K562 (cell line): ENCODE measurements around the gene CUL2. TPM values are rescaled to one million over a fixed set of nuclear protein-coding genes. Genes with fewer than 3 reads are reported as not detected.

Experiments
- ATAC-seq: fragments of 200-7000 bp; cut with Tn5 transposase; 3 replicates; pipeline ENCODE4 v1.9.1; 2020; ENCODE audit warnings: moderate library complexity
- BruUV-seq: library from RNA; stranded (reverse); fragments of 400-500 nt; replicated peaks from 2 replicates; lab custom pipeline; 2021; lab: Mats Ljungman, UMichigan
- CTCF ChIA-PET: fragments of 300-600 bp; formaldehyde crosslinking; extraction: SDS; loops from one replicate; lab custom pipeline; 2021; ENCODE audit warnings: low intra/inter-chr PET ratio; lab: Yijun Ruan, JAX
- POLR2A ChIA-PET: fragments of 300-600, 350-650 bp; sonication (Branson Sonifier 250); formaldehyde crosslinking; extraction: SDS; loops from one replicate; lab custom pipeline; 2021; ENCODE audit warnings: antibody characterized with exemption, inconsistent platforms; lab: Yijun Ruan, JAX
- DNase-seq, 4 experiments: peaks; one replicate each; pipeline versions ENCODE4 v3.0.0 to v3.0.0-alpha.2; 2011 to 2018; ENCODE audit warnings: low spot score in 3 of 4, mixed read lengths in 3 of 4; ENCODE audit errors: extremely low read depth in 1 of 4
- FAIRE-seq: peaks from 2 replicates; lab custom pipeline; 2011; peaks lifted over from hg19 to GRCh38; lab: Jason Lieb, UNC
- H2AFZ ChIP-seq: 2 replicates; pipeline ENCODE4 v1.6.0; 2011; ENCODE audit warnings: low read depth, low read length, control low read depth, inconsistent platforms
- H3K27ac ChIP-seq: fragments of 200-600 bp; 3 replicates; pipeline ENCODE4 v1.8.0; 2011; ENCODE audit warnings: low read depth, mild to moderate bottlenecking, control low read depth, inconsistent platforms, low read length, moderate library complexity, mixed read lengths; ENCODE audit errors: extremely low read depth
- H3K27me3 ChIP-seq, 2 experiments: fragments of 300-600 bp in 1 of 2; 2 replicates in 1 of 2; 3 replicates in 1 of 2; pipeline versions ENCODE4 v1.6.0 to v1.8.0; 2011; ENCODE audit warnings: inconsistent platforms in 2 of 2, low read length in 2 of 2, mild to moderate bottlenecking in 1 of 2, mixed read lengths in 1 of 2, moderate library complexity in 1 of 2; ENCODE audit not compliant: control insufficient read depth in 2 of 2, insufficient read depth in 2 of 2
- H3K36me3 ChIP-seq: fragments of 300-600 bp; 3 replicates; pipeline ENCODE4 v1.8.0; 2011; ENCODE audit warnings: mild to moderate bottlenecking, low read length, inconsistent platforms; ENCODE audit not compliant: control insufficient read depth, insufficient read depth
- H3K4me1 ChIP-seq, 2 experiments: fragments of 200-600 bp in 1 of 2; replicated peaks in 1 of 2; 2 replicates in 1 of 2; 3 replicates in 1 of 2; pipeline versions ENCODE4 v1.5.1 to v1.8.0; 2011; ENCODE audit warnings: inconsistent platforms in 2 of 2, low read length in 2 of 2, mild to moderate bottlenecking in 1 of 2, mixed read lengths in 1 of 2, moderate library complexity in 1 of 2; ENCODE audit not compliant: control insufficient read depth in 2 of 2, insufficient read depth in 2 of 2
- H3K4me2 ChIP-seq: 2 replicates; pipeline ENCODE4 v1.6.1; 2011; ENCODE audit warnings: low read length, control low read depth, inconsistent platforms, mixed read lengths; ENCODE audit not compliant: insufficient read depth
- H3K4me3 ChIP-seq: fragments of 200-600 bp; sonication (generic), shearing (Covaris generic); 2 replicates; pipeline ENCODE4 v1.5.1; 2016; ENCODE audit warnings: control low read depth, inconsistent platforms
- H3K79me2 ChIP-seq: fragments of 200-600 bp; 3 replicates; pipeline ENCODE4 v1.8.0; 2011; ENCODE audit warnings: low read length, inconsistent platforms; ENCODE audit not compliant: control insufficient read depth, insufficient read depth
- H3K9ac ChIP-seq, 2 experiments: 2 replicates each; pipeline versions ENCODE4 v1.6.0 to v1.6.1; 2011; ENCODE audit warnings: low read depth in 2 of 2, low read length in 2 of 2, control low read depth in 1 of 2, inconsistent platforms in 1 of 2, mild to moderate bottlenecking in 1 of 2, mixed read lengths in 1 of 2; ENCODE audit not compliant: insufficient read depth in 1 of 2
- H3K9me1 ChIP-seq: one replicate; pipeline ENCODE4 v1.6.0; 2011; ENCODE audit warnings: inconsistent platforms, mild to moderate bottlenecking, low read length, moderate library complexity; ENCODE audit not compliant: control insufficient read depth, insufficient read depth
- H3K9me3 ChIP-seq: replicated peaks from 2 replicates; pipeline ENCODE4 v1.5.1; 2011; ENCODE audit warnings: low read depth, low read length, inconsistent platforms; ENCODE audit not compliant: control insufficient read depth, insufficient read depth
- H4K20me1 ChIP-seq: replicated peaks from 2 replicates; pipeline ENCODE4 v1.6.1; 2011; ENCODE audit warnings: low read length, inconsistent platforms, mixed read lengths; ENCODE audit not compliant: control insufficient read depth, insufficient read depth
- ATF7 ChIP-seq: fragments of 450-650 bp; IDR thresholded peaks from 2 replicates; pipeline ENCODE4 v1.7.1; 2014; ENCODE audit warnings: mild to moderate bottlenecking, moderate library complexity
- CHD2 ChIP-seq: IDR thresholded peaks from 2 replicates; pipeline ENCODE4 v1.6.1; 2011; ENCODE audit warnings: low read depth, low read length
- CXXC5 ChIP-seq: fragments of 250-450 bp; sonication (Bioruptor Pico); IDR thresholded peaks from 2 replicates; pipeline ENCODE4 v1.8.0; 2022; ENCODE audit warnings: inconsistent platforms, mild to moderate bottlenecking, moderate library complexity
- FOXK2 ChIP-seq, 2 experiments: fragments of 450-650 bp; IDR thresholded peaks in 1 of 2; conservative IDR thresholded peaks in 1 of 2; 2 replicates each; pipeline ENCODE4 v1.6.1; 2016; ENCODE audit warnings: low read depth in 2 of 2, mild to moderate bottlenecking in 1 of 2
- MYBL2 ChIP-seq, 2 experiments: fragments of 450-650 bp in 1 of 2; sonication (generic) in 1 of 2; formaldehyde crosslinking in 1 of 2; IDR thresholded peaks; 2 replicates each; pipeline versions ENCODE4 v1.6.1 to v1.8.1; 2017 to 2022; ENCODE audit warnings: borderline replicate concordance in 1 of 2, inconsistent platforms in 1 of 2, low read depth in 1 of 2, mild to moderate bottlenecking in 1 of 2, missing genetic modification reagents in 1 of 2, moderate library complexity in 1 of 2
- PHF20 ChIP-seq: fragments of 450-650 bp; IDR thresholded peaks from 2 replicates; pipeline ENCODE4 v1.6.1; 2018; ENCODE audit not compliant: partially characterized antibody
- POLR2B ChIP-seq: fragments of 450-650 bp; IDR thresholded peaks from 2 replicates; pipeline ENCODE4 v1.6.1; 2018; ENCODE audit warnings: low read depth; ENCODE audit not compliant: partially characterized antibody
- PURB ChIP-seq: sonication (generic); formaldehyde crosslinking; IDR thresholded peaks from 2 replicates; pipeline ENCODE4 v1.9.0; 2021; ENCODE audit warnings: low read depth, mild to moderate bottlenecking, missing genetic modification reagents
- SP2 ChIP-seq: IDR thresholded peaks from 2 replicates; pipeline ENCODE4 v1.6.1; 2011; ENCODE audit warnings: mild to moderate bottlenecking, low read depth, low read length, moderate library complexity; ENCODE audit not compliant: poor library complexity, severe bottlenecking; ENCODE audit errors: extremely low read depth
- SRSF3 ChIP-seq: fragments of 200-400 bp; formaldehyde crosslinking; IDR thresholded peaks from 2 replicates; pipeline ENCODE4 v1.6.1; 2016; ENCODE audit warnings: mild to moderate bottlenecking, low read length, moderate library complexity; ENCODE audit not compliant: insufficient read depth
- ZFP1 ChIP-seq: fragments of 450-650 bp; formaldehyde crosslinking; IDR thresholded peaks from 2 replicates; pipeline ENCODE4 v1.4.0; 2020; ENCODE audit warnings: mild to moderate bottlenecking, mixed read lengths
- ZNF3 ChIP-seq: fragments of 250-450 bp; sonication (Bioruptor Pico); IDR thresholded peaks from 2 replicates; pipeline ENCODE4 v1.5.0; 2021; ENCODE audit warnings: mild to moderate bottlenecking, moderate library complexity
- ZNF444 ChIP-seq: fragments of 250-450 bp; sonication (Bioruptor Pico); IDR thresholded peaks from 2 replicates; pipeline ENCODE4 v1.4.0; 2020; ENCODE audit warnings: mild to moderate bottlenecking, moderate library complexity
- WGBS: fragments of 100-300 bp; shearing (Covaris generic); methylation state at CpG from one replicate; pipeline ENCODE4 v1.1.6; 2016; ENCODE audit warnings: low coverage, mixed read lengths; ENCODE audit not compliant: insufficient coverage; ENCODE audit errors: missing lambda C conversion rate; 5-methylcytosine and 5-hydroxymethylcytosine counted together
- in situ Hi-C: fragments of 300-500 bp; cut with MboI; formaldehyde crosslinking; loops from 4 replicates; pipeline ENCODE4 v1.15.0; 2018; ENCODE audit warnings: inconsistent platforms, mixed read lengths
- intact Hi-C: fragments of 100-400 bp; cut with micrococcal nuclease; formaldehyde crosslinking; loops from 2 replicates; pipeline ENCODE4 v1.14.2; 2022
- polyA plus RNA-seq, 8 experiments: library from polyadenylated mRNA; depleted of rRNA in 4 of 8; stranded (reverse) in 5 of 8; unstranded in 3 of 8; fragments of >200 nt; fragmentation: Nextera tagmentation in 2 of 8; fragmentation: Illumina TruSeq in 1 of 8; extraction: Ambion mirVana in 2 of 8; extraction: Trizol in 1 of 8; gene quantifications; 2 replicates each; pipeline versions ENCODE4 v1.2.1 to v1.2.3, GENCODE V29; 2011 to 2014; ENCODE audit warnings: inconsistent platforms in 1 of 8, missing spikeins in 1 of 8
- total RNA-seq, 7 experiments: library from RNA; depleted of rRNA in 6 of 7; stranded (reverse); fragments of >200 nt in 6 of 7; fragmentation: Illumina TruSeq in 2 of 7; extraction: Trizol in 2 of 7; gene quantifications; 2 replicates each; pipeline versions ENCODE4 v1.2.1 to v1.2.3, GENCODE V29; 2011 to 2021; ENCODE audit warnings: low replicate concordance in 1 of 7
- TF ChIP-seq, protein P1 (sequence below): fragments of 450-650 bp; IDR thresholded peaks from 2 replicates; pipeline ENCODE4 v1.6.1; 2014; ENCODE audit warnings: low read depth, mild to moderate bottlenecking, moderate library complexity, borderline replicate concordance
- TF ChIP-seq, protein P2 (sequence below): sonication (generic); formaldehyde crosslinking; IDR thresholded peaks from 2 replicates; pipeline ENCODE4 v1.5.0; 2020; ENCODE audit warnings: missing genetic modification reagents
- TF ChIP-seq, protein P3 (sequence below): fragments of 450-650 bp; IDR thresholded peaks from 2 replicates; pipeline ENCODE4 v1.6.1; 2017; ENCODE audit warnings: antibody characterized with exemption, mild to moderate bottlenecking

Gene CUL2
- total and polyA plus RNA-seq, 9 of the 15 experiments (the other 6 are each of a cell fraction or from before 2014, with no cell fraction given), result 17.3 to 46.3 (median 41.2) TPM

DNA sequence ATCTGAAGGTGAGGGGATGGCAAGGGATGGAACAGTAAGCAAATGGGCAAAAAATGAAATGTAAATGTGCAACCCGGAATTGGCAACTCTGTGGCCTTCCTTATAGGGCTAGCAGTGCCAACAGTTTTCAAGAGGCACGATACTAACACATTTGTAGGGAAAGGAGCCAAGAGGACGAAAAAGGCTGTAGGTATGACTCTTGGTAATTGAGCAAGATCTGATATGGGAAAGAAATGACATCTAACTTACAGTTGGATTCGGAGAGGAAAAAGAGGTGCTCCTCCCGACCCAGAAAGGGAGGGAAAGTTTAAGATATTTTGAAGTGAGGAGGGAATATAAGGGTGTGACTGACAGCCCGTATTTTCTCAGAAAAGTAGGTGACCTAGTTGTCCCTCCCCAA is 34.4 kb upstream of the CUL2 start:
- no TSS peak for BruUV-seq
- no peaks in the 10 kb centered on the region for H3K27me3 ChIP-seq
- H2AFZ ChIP-seq, result peak overlapping the region; percentile 90
- ATAC-seq (no peak), FAIRE-seq (no peak), DNase-seq (peak in 2 of 4 experiments; percentile 17 to 29)
- H3K4me1 ChIP-seq, result peaks cover 15 to 22% of the 10 kb centered on the region in 2 experiments
- H3K36me3 ChIP-seq, result no peaks in the 10 kb centered on the region
- H3K9ac ChIP-seq, result peak overlapping the region in 1 of 2 experiments; percentile 21; a peak in 1 of 4 replicates
- H4K20me1 ChIP-seq, result no peaks in the 10 kb centered on the region
- WGBS, result 9% methylated on average over 6 of the region's 6 CpGs
- H3K9me1 ChIP-seq, result no peaks in the 10 kb centered on the region
- intact Hi-C loops (loop anchor here (10.0 kb wide), 4 partner anchors 130 to 510 kb away; partner anchors contain the start of gene GJD4), in situ Hi-C loops (loop anchor here (5.0 kb wide), 1 partner anchor 93 kb away; no protein-coding TSS in a partner anchor)
- H3K27ac ChIP-seq, result peak overlapping the region; percentile 27; the same call in 1 of the 3 replicates
- H3K4me2 ChIP-seq, result peak overlapping the region; percentile 17
- H3K9me3 ChIP-seq, result no peaks in the 10 kb centered on the region
- ChIA-PET POLR2A (no interaction called here), CTCF (no interaction called here)
- no peak overlapping the region for H3K4me3 ChIP-seq
- H3K79me2 ChIP-seq, result peaks cover 28% of the 10 kb centered on the region
- no peak for TF ChIP-seq ZFP1 (CRISPR knock-in tag)
- TF ChIP-seq MYBL2 (IDR thresholded peaks at IDR 0.05; ENCODE audit: low read depth), result 0 out of 2 replicates have a peak, but pooled peaks have one; percentile 13
- no peak for TF ChIP-seq MYBL2 (CRISPR knock-in tag; IDR thresholded peaks at IDR 0.05; ENCODE audit: borderline replicate concordance)
- no peak for TF ChIP-seq FOXK2 (conservative IDR thresholded peaks at IDR 0.05 in 1 of 2, IDR thresholded peaks at IDR 0.05 in 1 of 2; ENCODE audit: low read depth in 2 of 2)
- 0 out of 2 replicates have a peak, but pooled peaks have one; percentile 29 for TF ChIP-seq ATF7
- no peak for TF ChIP-seq ZNF3
- TF ChIP-seq SP2, result no peak
- TF ChIP-seq SRSF3, result no peak
- TF ChIP-seq, protein P1, sequence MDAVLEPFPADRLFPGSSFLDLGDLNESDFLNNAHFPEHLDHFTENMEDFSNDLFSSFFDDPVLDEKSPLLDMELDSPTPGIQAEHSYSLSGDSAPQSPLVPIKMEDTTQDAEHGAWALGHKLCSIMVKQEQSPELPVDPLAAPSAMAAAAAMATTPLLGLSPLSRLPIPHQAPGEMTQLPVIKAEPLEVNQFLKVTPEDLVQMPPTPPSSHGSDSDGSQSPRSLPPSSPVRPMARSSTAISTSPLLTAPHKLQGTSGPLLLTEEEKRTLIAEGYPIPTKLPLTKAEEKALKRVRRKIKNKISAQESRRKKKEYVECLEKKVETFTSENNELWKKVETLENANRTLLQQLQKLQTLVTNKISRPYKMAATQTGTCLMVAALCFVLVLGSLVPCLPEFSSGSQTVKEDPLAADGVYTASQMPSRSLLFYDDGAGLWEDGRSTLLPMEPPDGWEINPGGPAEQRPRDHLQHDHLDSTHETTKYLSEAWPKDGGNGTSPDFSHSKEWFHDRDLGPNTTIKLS, result no peak
- TF ChIP-seq, protein P2, sequence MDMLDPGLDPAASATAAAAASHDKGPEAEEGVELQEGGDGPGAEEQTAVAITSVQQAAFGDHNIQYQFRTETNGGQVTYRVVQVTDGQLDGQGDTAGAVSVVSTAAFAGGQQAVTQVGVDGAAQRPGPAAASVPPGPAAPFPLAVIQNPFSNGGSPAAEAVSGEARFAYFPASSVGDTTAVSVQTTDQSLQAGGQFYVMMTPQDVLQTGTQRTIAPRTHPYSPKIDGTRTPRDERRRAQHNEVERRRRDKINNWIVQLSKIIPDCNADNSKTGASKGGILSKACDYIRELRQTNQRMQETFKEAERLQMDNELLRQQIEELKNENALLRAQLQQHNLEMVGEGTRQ, result no peak
- no peak for TF ChIP-seq PHF20
- no peak for TF ChIP-seq POLR2B
- no peak for TF ChIP-seq CHD2
- no peak for TF ChIP-seq PURB
- no peak for TF ChIP-seq CXXC5 (CRISPR knock-in tag)
- TF ChIP-seq, protein P3, sequence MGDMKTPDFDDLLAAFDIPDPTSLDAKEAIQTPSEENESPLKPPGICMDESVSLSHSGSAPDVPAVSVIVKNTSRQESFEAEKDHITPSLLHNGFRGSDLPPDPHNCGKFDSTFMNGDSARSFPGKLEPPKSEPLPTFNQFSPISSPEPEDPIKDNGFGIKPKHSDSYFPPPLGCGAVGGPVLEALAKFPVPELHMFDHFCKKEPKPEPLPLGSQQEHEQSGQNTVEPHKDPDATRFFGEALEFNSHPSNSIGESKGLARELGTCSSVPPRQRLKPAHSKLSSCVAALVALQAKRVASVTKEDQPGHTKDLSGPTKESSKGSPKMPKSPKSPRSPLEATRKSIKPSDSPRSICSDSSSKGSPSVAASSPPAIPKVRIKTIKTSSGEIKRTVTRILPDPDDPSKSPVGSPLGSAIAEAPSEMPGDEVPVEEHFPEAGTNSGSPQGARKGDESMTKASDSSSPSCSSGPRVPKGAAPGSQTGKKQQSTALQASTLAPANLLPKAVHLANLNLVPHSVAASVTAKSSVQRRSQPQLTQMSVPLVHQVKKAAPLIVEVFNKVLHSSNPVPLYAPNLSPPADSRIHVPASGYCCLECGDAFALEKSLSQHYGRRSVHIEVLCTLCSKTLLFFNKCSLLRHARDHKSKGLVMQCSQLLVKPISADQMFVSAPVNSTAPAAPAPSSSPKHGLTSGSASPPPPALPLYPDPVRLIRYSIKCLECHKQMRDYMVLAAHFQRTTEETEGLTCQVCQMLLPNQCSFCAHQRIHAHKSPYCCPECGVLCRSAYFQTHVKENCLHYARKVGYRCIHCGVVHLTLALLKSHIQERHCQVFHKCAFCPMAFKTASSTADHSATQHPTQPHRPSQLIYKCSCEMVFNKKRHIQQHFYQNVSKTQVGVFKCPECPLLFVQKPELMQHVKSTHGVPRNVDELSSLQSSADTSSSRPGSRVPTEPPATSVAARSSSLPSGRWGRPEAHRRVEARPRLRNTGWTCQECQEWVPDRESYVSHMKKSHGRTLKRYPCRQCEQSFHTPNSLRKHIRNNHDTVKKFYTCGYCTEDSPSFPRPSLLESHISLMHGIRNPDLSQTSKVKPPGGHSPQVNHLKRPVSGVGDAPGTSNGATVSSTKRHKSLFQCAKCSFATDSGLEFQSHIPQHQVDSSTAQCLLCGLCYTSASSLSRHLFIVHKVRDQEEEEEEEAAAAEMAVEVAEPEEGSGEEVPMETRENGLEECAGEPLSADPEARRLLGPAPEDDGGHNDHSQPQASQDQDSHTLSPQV, result peak; percentile 25; the same call in 1 of the 2 replicates
- TF ChIP-seq ZNF444 (CRISPR knock-in tag), result no peak
